ENCODE results near the gene PTMA. TPM values are rescaled to one million over a fixed set of nuclear protein-coding genes. Genes with fewer than 3 reads are reported as not detected.
"Not testable (repeated sequence)": the region's sequence is repeated elsewhere in the genome, so short reads cannot be mapped to it uniquely, and the experiment has no call there.

PTMA gene, protein sequence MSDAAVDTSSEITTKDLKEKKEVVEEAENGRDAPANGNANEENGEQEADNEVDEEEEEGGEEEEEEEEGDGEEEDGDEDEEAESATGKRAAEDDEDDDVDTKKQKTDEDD
- total RNA-seq (2021) (1,708 and 1,722 TPM in 2 replicates), Bru-seq, nascent RNA (percentile 99 among the genes with signal in this experiment), BruChase-seq, experiment 1, labeled RNA remaining after a 2-hour chase (percentile 100 among the genes with signal in this experiment), BruChase-seq, experiment 2, labeled RNA remaining after a 6-hour chase (percentile 100 among the genes with signal in this experiment)
- long read RNA-seq, transcript PTMA-201 (5 exons, 1,212 nt) = minor isoform, 209 of 2,641 reads
- long read RNA-seq, transcript PTMA-202 (5 exons, 1,221 nt) = major isoform, 2,250 of 2,641 reads
- long read RNA-seq, partial matches to known transcripts = 58 of 2,641 reads
- long read RNA-seq, other reads (novel, unspliced or antisense) = 116 of 2,641 reads

DNA sequence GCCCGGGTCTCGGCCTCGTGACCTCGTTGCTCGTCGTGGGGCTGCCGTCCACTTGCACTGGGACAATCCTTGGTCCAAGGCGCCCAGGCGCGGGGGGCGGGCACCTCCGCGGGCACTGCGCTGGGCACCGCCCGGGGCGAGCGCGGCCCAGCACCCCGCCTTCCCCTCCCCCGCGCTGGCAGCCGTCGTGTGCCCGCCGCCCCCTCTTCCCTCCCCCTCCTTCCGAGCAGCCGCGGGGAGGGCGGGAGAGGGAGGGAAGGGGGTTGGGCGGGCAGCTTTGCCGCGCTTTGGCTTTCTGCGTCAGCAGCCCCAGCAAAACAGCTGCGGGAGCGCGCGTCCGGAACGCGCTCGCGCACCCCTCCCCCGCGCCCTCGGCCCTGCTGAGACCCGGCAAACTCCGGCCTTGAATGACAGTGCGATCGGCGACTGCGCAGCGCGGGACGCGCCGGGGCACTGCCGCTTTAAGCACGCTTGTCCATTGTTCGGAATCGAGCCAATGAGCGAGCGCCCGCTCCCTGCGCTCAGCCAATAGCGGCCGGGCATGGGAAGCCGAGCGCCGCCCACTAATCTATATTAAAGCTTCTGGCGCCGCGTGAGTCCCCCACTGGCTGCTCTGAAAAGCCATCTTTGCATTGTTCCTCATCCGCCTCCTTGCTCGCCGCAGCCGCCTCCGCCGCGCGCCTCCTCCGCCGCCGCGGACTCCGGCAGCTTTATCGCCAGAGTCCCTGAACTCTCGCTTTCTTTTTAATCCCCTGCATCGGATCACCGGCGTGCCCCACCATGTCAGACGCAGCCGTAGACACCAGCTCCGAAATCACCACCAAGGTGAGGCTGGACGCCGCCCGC lies at the start of gene PTMA:
Gene PTMA, plus strand, starts transcription at position 599 of the 846 bp plus-strand sequence. Its CDS starts 182 bp downstream, at position 781.
- no peaks in the 10 kb centered on the region for H3K9me3 ChIP-seq (ENCODE audit: low read depth, low read length, poor library complexity, severe bottlenecking)
- peaks cover 26% of the 10 kb centered on the region for H3K36me3 ChIP-seq (ENCODE audit: insufficient read depth, low read length, poor library complexity, severe bottlenecking)
- ChIA-PET POLR2A (ENCODE audit: low non-redundant PET) (interaction anchor here (0.5 to 0.7 kb wide), 5 partner anchors 8 to 197 kb away, joined by 3 to 6 read pairs (median 3); no protein-coding TSS in a partner anchor), CTCF (no interaction called here)
- peak within 1 kb of the TSS; percentile 100 for H3K4me3 ChIP-seq (ENCODE audit: low read depth, low read length, poor library complexity, severe bottlenecking)
- TF ChIP-seq CTCF (conservative IDR thresholded peaks at IDR 0.05; ENCODE audit: low read depth, low read length) (no peak), EZH2 (IDR thresholded peaks at IDR 0.05; ENCODE audit: borderline replicate concordance, low read depth, low read length, poor library complexity, severe bottlenecking) (no peak)
- intact Hi-C loops (cut with micrococcal nuclease; ENCODE audit: unreplicated experiment) = loop anchor here (1.0 to 2.0 kb wide), 2 partner anchors 46 to 93 kb away; no protein-coding TSS in a partner anchor
- H3K27me3 ChIP-seq (replicated peaks; ENCODE audit: insufficient read depth, low read depth, low read length, poor library complexity) = no peaks in the 10 kb centered on the region
- peaks cover 17% of the 10 kb centered on the region for H3K4me1 ChIP-seq (ENCODE audit: insufficient read depth, low read length, poor library complexity, severe bottlenecking)
- peak within 1 kb of the TSS; percentile 97 for H3K27ac ChIP-seq (ENCODE audit: low read depth, low read length, poor library complexity, severe bottlenecking)
- no TSS peak for BruUV-seq (replicated peaks)
- peak; percentile 99 for DNase-seq (ENCODE audit: low spot score)

GRCh38 chr2:231660073-231660472 lies 48.3 kb upstream of the PTMA start:
- DNase-seq (ENCODE audit: low spot score); BruUV-seq (replicated peaks); H3K9me3 ChIP-seq (ENCODE audit: low read depth, low read length, poor library complexity, severe bottlenecking); H3K27ac ChIP-seq (ENCODE audit: low read depth, low read length, poor library complexity, severe bottlenecking); POLR2A ChIA-PET (ENCODE audit: low non-redundant PET); intact Hi-C loops (cut with micrococcal nuclease; ENCODE audit: unreplicated experiment); H3K4me3 ChIP-seq (ENCODE audit: low read depth, low read length, poor library complexity, severe bottlenecking); H3K27me3 ChIP-seq (replicated peaks; ENCODE audit: insufficient read depth, low read depth, low read length, poor library complexity); H3K4me1 ChIP-seq (ENCODE audit: insufficient read depth, low read length, poor library complexity, severe bottlenecking); H3K36me3 ChIP-seq (ENCODE audit: insufficient read depth, low read length, poor library complexity, severe bottlenecking): not testable (repeated sequence)
- CTCF ChIA-PET = interaction anchor here (1.2 kb wide), 1 partner anchor 17 kb away, joined by 3 read pairs; no protein-coding TSS in a partner anchor

- ChIA-PET POLR2A (ENCODE audit: low non-redundant PET) (no interaction called here), CTCF (no interaction called here)
- BruUV-seq (replicated peaks) = no TSS peak
These were observed 47.5 kb upstream of the PTMA start for GRCh38 chr2:231660860-231661259.

More at GRCh38 chr2:231660860-231661259, 47.5 kb upstream of the PTMA start:
- DNase-seq (ENCODE audit: low spot score) = no peak
- no peak overlapping the region for H3K4me3 ChIP-seq (ENCODE audit: low read depth, low read length, poor library complexity, severe bottlenecking)
- H3K9me3 ChIP-seq (ENCODE audit: low read depth, low read length, poor library complexity, severe bottlenecking) = no peaks in the 10 kb centered on the region
- peaks cover 4% of the 10 kb centered on the region for H3K4me1 ChIP-seq (ENCODE audit: insufficient read depth, low read length, poor library complexity, severe bottlenecking)
- no peaks in the 10 kb centered on the region for H3K27me3 ChIP-seq (replicated peaks; ENCODE audit: insufficient read depth, low read depth, low read length, poor library complexity)
- H3K36me3 ChIP-seq (ENCODE audit: insufficient read depth, low read length, poor library complexity, severe bottlenecking) = no peaks in the 10 kb centered on the region
- TF ChIP-seq CTCF (conservative IDR thresholded peaks at IDR 0.05; ENCODE audit: low read depth, low read length) (no peak), EZH2 (IDR thresholded peaks at IDR 0.05; ENCODE audit: borderline replicate concordance, low read depth, low read length, poor library complexity, severe bottlenecking) (no peak)
- no peak overlapping the region for H3K27ac ChIP-seq (ENCODE audit: low read depth, low read length, poor library complexity, severe bottlenecking)
- intact Hi-C loops (cut with micrococcal nuclease; ENCODE audit: unreplicated experiment) = no loop called here

Measured in A673 (cell line).